HepG2 (cell line): ENCODE measurements around the gene WDR53. TPM values are rescaled to one million over a fixed set of nuclear protein-coding genes. Genes with fewer than 3 reads are reported as not detected.
A peak's percentile ranks its signal among the peaks of the same experiment; 100 is the strongest.

Source experiments
- ATAC-seq: fragments of 200-7000 bp; cut with Tn5 transposase; 3 replicates; pipeline ENCODE4 v1.9.1; 2020; ENCODE audit warnings: mild to moderate bottlenecking, moderate library complexity
- BruUV-seq: library from RNA; stranded (reverse); fragments of 400-500 nt; replicated peaks from 2 replicates; lab custom pipeline; 2021; lab: Mats Ljungman, UMichigan
- CTCF ChIA-PET: fragments of 300-600 bp; formaldehyde crosslinking; extraction: SDS; loops from one replicate; lab custom pipeline; 2021; ENCODE audit warnings: low total read pairs, inconsistent platforms, low intra/inter-chr PET ratio; lab: Yijun Ruan, JAX
- POLR2A ChIA-PET: fragments of 350-600 bp; sonication (Branson Sonifier 250); formaldehyde crosslinking; loops from one replicate; lab custom pipeline; 2020; ENCODE audit warnings: antibody characterized with exemption, inconsistent platforms; lab: Yijun Ruan, JAX
- DNase-seq: peaks from one replicate; pipeline ENCODE4 v3.0.0-alpha.2; 2015; ENCODE audit warnings: low spot score
- FAIRE-seq: peaks from 3 replicates; lab custom pipeline; 2011; peaks lifted over from hg19 to GRCh38; lab: Jason Lieb, UNC
- H2AFZ ChIP-seq: one replicate; pipeline ENCODE4 v1.6.1; 2011; ENCODE audit warnings: low read length, inconsistent platforms
- H3K27ac ChIP-seq: fragments of 300-600 bp; 3 replicates; pipeline ENCODE4 v1.8.0; 2011; ENCODE audit warnings: mixed run types, mild to moderate bottlenecking, mixed read lengths, low read length, inconsistent platforms; ENCODE audit not compliant: insufficient read depth; ENCODE audit errors: extremely low read length
- H3K27me3 ChIP-seq, 2 experiments: fragments of 200-600 bp in 1 of 2; 2 replicates in 1 of 2; 3 replicates in 1 of 2; pipeline versions ENCODE4 v1.6.0 to v1.8.0; 2011; ENCODE audit warnings: low read length in 2 of 2, mild to moderate bottlenecking in 2 of 2, moderate library complexity in 2 of 2, inconsistent platforms in 1 of 2; ENCODE audit not compliant: insufficient read depth in 2 of 2, control insufficient read depth in 1 of 2
- H3K36me3 ChIP-seq, 2 experiments: fragments of 200-600 bp in 1 of 2; replicated peaks in 1 of 2; 2 replicates in 1 of 2; 3 replicates in 1 of 2; pipeline versions ENCODE4 v1.5.1 to v1.8.0; 2011; ENCODE audit warnings: low read length in 2 of 2, inconsistent platforms in 1 of 2; ENCODE audit not compliant: insufficient read depth in 2 of 2, control insufficient read depth in 1 of 2
- H3K4me1 ChIP-seq: 2 replicates; pipeline ENCODE4 v1.5.1; 2012; ENCODE audit warnings: low read length, inconsistent platforms; ENCODE audit not compliant: insufficient read depth
- H3K4me2 ChIP-seq: 2 replicates; pipeline ENCODE4 v1.6.0; 2011; ENCODE audit warnings: low read depth, low read length, inconsistent platforms
- H3K4me3 ChIP-seq, 3 experiments: fragments of 200-600 bp in 1 of 3; sonication (generic), shearing (Covaris generic) in 1 of 3; replicated peaks in 1 of 3; 2 replicates each; pipeline ENCODE4 v1.5.1; 2011 to 2016; ENCODE audit warnings: low read length in 3 of 3, inconsistent platforms in 2 of 3, low read depth in 2 of 3, mild to moderate bottlenecking in 2 of 3, control low read depth in 1 of 3, mixed read lengths in 1 of 3; ENCODE audit not compliant: insufficient read depth in 1 of 3
- H3K79me2 ChIP-seq: one replicate; pipeline ENCODE4 v1.6.1; 2011; ENCODE audit warnings: low read length, inconsistent platforms; ENCODE audit not compliant: insufficient read depth
- H3K9ac ChIP-seq: 2 replicates; pipeline ENCODE4 v1.6.0; 2011; ENCODE audit warnings: mild to moderate bottlenecking, low read depth, low read length, inconsistent platforms; ENCODE audit not compliant: insufficient read depth
- H3K9me3 ChIP-seq: 2 replicates; pipeline ENCODE4 v1.5.1; 2012; ENCODE audit warnings: mild to moderate bottlenecking, low read length
- H4K20me1 ChIP-seq: 2 replicates; pipeline ENCODE4 v1.6.0; 2011; ENCODE audit warnings: inconsistent platforms, mild to moderate bottlenecking, low read length, moderate library complexity; ENCODE audit not compliant: insufficient read depth
- ATF2 ChIP-seq: sonication (generic); formaldehyde crosslinking; IDR thresholded peaks from 2 replicates; pipeline ENCODE4 v1.4.0; 2020; ENCODE audit warnings: missing genetic modification reagents
- HINFP ChIP-seq: sonication (generic); formaldehyde crosslinking; IDR thresholded peaks from 2 replicates; pipeline ENCODE4 v1.4.0; 2020; ENCODE audit warnings: low read depth, mild to moderate bottlenecking, missing genetic modification reagents
- MXD4 ChIP-seq: IDR thresholded peaks from 2 replicates; pipeline ENCODE4 v1.6.1; 2016; ENCODE audit warnings: mild to moderate bottlenecking, missing biosample characterization, missing genetic modification reagents
- RXRB ChIP-seq: IDR thresholded peaks from 2 replicates; pipeline ENCODE4 v1.6.1; 2016; ENCODE audit warnings: borderline replicate concordance, missing genetic modification reagents, missing compliant biosample characterization
- SRF ChIP-seq: IDR thresholded peaks from 2 replicates; pipeline ENCODE4 v1.6.1; 2011; ENCODE audit warnings: mild to moderate bottlenecking, low read depth, low read length, moderate library complexity
- ZNF674 ChIP-seq: sonication (generic); formaldehyde crosslinking; IDR thresholded peaks from 2 replicates; pipeline ENCODE4 v1.5.0; 2020; ENCODE audit warnings: low read depth, mild to moderate bottlenecking, missing genetic modification reagents
- WGBS: methylation state at CpG from one replicate; pipeline ENCODE4 v1.1.6; 2017; ENCODE audit warnings: low lambda C conversion rate; 5-methylcytosine and 5-hydroxymethylcytosine counted together
- in situ Hi-C: cut with HindIII; loops from 2 replicates; pipeline ENCODE4 v1.10.0; 2017; ENCODE audit warnings: low pct_unique_long_range_greater_than_20kb; ENCODE audit not compliant: extremely low pct_ligation_motif_present
- intact Hi-C: fragments of 100-400 bp; cut with micrococcal nuclease; formaldehyde crosslinking; loops from one replicate; pipeline ENCODE4 v1.10.0; 2022; ENCODE audit not compliant: unreplicated experiment
- polyA plus RNA-seq, 8 experiments: library from polyadenylated mRNA; depleted of rRNA in 3 of 8; stranded (reverse) in 7 of 8; unstranded in 1 of 8; fragments of >200 nt; fragmentation: Illumina TruSeq in 4 of 8; extraction: Trizol in 4 of 8; gene quantifications; 2 replicates each; pipeline versions ENCODE4 v1.2.1 to v1.2.3, GENCODE V29; 2011 to 2016; ENCODE audit warnings: low read depth in 4 of 8, missing spikeins in 1 of 8, mixed read lengths in 1 of 8; ENCODE audit not compliant: insufficient read depth in 1 of 8
- total RNA-seq, 5 experiments: library from RNA; depleted of rRNA; stranded (reverse); fragments of >200 nt; fragmentation: Illumina TruSeq; extraction: Trizol; gene quantifications; 2 replicates each; pipeline ENCODE4 v1.2.3, GENCODE V29; 2016; ENCODE audit warnings: low read depth in 1 of 5
- TF ChIP-seq, protein P1 (sequence below): sonication (generic); formaldehyde crosslinking; conservative IDR thresholded peaks from 2 replicates; pipeline ENCODE4 v1.8.0; 2022; ENCODE audit warnings: low read depth, missing genetic modification reagents

Gene WDR53
- total and polyA plus RNA-seq, 2 of the 13 experiments (the other 11 are each of a cell fraction or from before 2014, with no cell fraction given), result 3.5 to 7.7 TPM

- TF ChIP-seq RXRB (CRISPR knock-in tag) (0 out of 2 replicates have a peak, but pooled peaks have one; percentile 38), MXD4 (CRISPR knock-in tag) (0 out of 2 replicates have a peak, but pooled peaks have one; percentile 20), ATF2 (CRISPR knock-in tag) (peak; percentile 74)
Measured at GRCh38 chr3:196518966-196519717, 49.2 kb downstream of the WDR53 start (continued).

GRCh38 chr3:196517919-196518318 lies 50.4 kb downstream of the WDR53 start:
- Histone ChIP-seq H2AFZ (no peak overlapping the region), H4K20me1 (no peaks in the 10 kb centered on the region), H3K4me3 (no peak overlapping the region), H3K4me1 (peaks cover 19% of the 10 kb centered on the region), H3K9me3 (no peaks in the 10 kb centered on the region), H3K9ac (no peak overlapping the region), H3K4me2 (no peak overlapping the region; the same call in 1 of the 2 replicates), H3K27ac (no peak overlapping the region), H3K36me3 (no peaks in the 10 kb centered on the region), H3K79me2 (no peaks in the 10 kb centered on the region), H3K27me3 (peaks cover 0 to 17% of the 10 kb centered on the region in 2 experiments; a peak in 3 of 5 replicates)
- TF ChIP-seq ZNF674 (CRISPR knock-in tag) (no peak), SRF (peak; percentile 75), HINFP (CRISPR knock-in tag) (no peak)
- TF ChIP-seq, protein P1, sequence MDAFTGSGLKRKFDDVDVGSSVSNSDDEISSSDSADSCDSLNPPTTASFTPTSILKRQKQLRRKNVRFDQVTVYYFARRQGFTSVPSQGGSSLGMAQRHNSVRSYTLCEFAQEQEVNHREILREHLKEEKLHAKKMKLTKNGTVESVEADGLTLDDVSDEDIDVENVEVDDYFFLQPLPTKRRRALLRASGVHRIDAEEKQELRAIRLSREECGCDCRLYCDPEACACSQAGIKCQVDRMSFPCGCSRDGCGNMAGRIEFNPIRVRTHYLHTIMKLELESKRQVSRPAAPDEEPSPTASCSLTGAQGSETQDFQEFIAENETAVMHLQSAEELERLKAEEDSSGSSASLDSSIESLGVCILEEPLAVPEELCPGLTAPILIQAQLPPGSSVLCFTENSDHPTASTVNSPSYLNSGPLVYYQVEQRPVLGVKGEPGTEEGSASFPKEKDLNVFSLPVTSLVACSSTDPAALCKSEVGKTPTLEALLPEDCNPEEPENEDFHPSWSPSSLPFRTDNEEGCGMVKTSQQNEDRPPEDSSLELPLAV (CRISPR knock-in tag), result no peak
- no TSS peak for BruUV-seq
- FAIRE-seq (no peak), ATAC-seq (no peak), DNase-seq (no peak)
- ChIA-PET CTCF (interaction anchor here (2.5 to 3.4 kb wide), 2 partner anchors 32 to 264 kb away, joined by 24 to 28 read pairs; no protein-coding TSS in a partner anchor), POLR2A (no interaction called here)
- in situ Hi-C loops (loop anchor here (5.0 to 10.0 kb wide), 2 partner anchors 261 to 493 kb away; no protein-coding TSS in a partner anchor), intact Hi-C loops (loop anchor here (2.0 to 5.0 kb wide), 2 partner anchors 306 to 491 kb away; partner anchors contain the start of gene ZDHHC19)
- 50% methylated on average over 2 of the region's 2 CpGs for WGBS
